Renal cortical epithelial cell (primary cell): ENCODE results near the gene MEGF6. TPM values are rescaled to one million over a fixed set of nuclear protein-coding genes. Genes with fewer than 3 reads are reported as not detected.
A peak's percentile ranks its signal among the peaks of the same experiment; 100 is the strongest.

Source experiments
- DNase-seq: peaks from one replicate; pipeline ENCODE4 v3.0.0-alpha.2; 2011; ENCODE audit warnings: low read depth
- total RNA-seq: library from RNA; depleted of rRNA; stranded (reverse); fragments of >200 nt; gene quantifications from 2 replicates; pipeline ENCODE4 v1.2.3, GENCODE V29; 2014

The MEGF6 gene
- total RNA-seq, 1 donor from 2014 or later, result 5.7 TPM

DNA sequence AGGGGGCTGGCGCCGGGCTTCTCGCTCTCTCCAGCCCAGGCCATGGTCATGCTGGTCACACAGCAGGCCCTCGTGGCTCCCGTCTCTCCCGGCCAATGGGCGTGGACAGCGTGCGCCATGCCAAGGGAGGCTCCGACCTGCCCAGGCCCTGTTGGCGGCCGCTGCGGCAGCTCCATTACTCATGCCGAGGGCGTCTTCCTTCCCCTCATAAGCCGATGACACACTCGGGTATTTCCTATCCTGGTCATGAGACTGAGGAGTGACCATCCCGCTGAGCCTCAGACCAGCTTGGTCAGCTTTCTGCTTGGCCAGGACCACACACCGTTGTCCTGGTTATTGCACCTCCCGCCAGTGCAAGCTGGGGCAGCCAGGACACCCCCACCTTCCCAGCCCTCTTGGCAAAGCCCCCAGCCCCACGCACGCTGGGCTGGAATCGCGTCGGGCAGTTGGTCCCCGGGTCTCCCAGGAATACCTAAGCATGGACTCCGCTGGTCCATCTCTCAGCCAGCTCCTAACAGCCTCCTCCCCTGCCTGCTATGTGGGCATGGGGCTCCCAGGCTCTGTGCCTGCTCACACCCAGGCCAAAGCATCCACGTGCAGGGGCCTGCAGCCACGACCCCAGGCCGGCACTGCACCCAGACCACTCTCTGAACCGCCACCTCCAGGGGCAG lies 107.0 kb downstream of the MEGF6 start:
- DNase-seq, result peak; percentile 12

- no peak for DNase-seq
These were observed 107.8 kb downstream of the MEGF6 start for GRCh38 chr1:3503525-3503886.

GRCh38 chr1:3502641-3503524 lies 108.4 kb downstream of the MEGF6 start:
- DNase-seq, result no peak

DNA sequence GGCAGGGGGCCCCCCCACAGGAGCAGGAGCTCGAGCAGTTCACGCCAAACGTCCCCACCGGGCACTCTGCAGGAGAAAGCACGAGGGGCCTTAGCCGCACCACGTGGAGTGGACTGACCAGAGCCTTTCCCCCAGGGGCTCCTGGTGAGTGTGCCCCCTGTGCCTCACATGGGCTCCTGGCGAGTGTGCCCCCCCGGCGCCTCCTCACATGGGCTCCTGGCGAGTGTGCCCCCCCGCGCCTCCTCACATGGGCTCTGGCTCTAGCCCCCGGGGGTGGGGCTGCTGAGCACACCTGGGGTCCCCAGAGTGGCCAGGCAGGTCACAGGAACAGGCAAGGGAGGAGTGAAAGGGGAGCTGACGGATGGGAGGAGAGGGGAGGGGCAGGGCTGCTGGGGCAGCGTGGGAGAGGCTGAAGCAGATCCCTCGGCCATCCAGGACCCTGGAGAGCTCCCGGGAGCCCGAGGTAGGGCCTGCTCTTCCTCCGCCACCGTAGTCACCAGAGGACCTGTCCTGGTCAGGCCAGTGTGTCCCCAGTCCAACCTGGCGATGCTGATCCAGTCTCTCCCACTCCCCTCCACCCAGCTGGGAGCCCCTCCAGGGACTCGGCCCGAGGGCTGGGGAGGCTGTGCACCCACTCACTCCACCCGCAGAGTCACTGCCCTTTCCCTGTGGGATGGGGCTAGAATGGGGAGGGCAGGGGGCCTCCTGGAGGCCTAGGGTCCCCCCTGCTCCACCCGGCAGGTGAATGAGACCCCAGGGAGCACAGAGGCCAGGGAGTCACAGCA lies 109.3 kb downstream of the MEGF6 start:
- peak; percentile 19 for DNase-seq

- DNase-seq, result no peak
These were observed 109.9 kb downstream of the MEGF6 start for GRCh38 chr1:3501437-3501836.

- DNase-seq, result no peak
These were observed 111.0 kb downstream of the MEGF6 start for GRCh38 chr1:3500265-3500835.

GRCh38 chr1:3499611-3500010 lies 111.7 kb downstream of the MEGF6 start:
- DNase-seq, result no peak

DNA sequence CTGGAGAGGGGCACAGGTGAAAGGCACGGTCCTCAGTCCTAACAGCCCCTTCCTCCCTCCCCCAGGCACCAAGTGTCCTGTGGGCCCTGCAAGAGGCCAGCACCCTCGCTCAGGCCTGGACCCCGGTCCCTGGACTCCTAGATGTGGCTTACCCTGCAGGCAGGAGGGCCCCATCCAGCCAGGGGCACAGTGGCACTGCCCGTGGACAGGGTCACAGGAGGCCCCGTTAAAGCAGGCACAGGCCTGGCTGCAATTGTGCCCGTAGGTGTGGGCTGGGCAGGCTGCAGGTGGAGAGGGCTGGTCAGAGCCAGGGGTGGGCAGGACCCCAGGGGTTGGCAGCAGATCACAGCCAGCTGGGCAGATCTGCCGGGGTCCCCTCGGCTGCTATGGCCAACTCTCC lies 112.3 kb downstream of the MEGF6 start:
- DNase-seq, result no peak

- no peak for DNase-seq
These were observed 112.9 kb downstream of the MEGF6 start for GRCh38 chr1:3498246-3498930.

GRCh38 chr1:3497521-3497920 lies 113.8 kb downstream of the MEGF6 start:
- DNase-seq, result no peak

GRCh38 chr1:3496916-3497315 lies 114.4 kb downstream of the MEGF6 start:
- no peak for DNase-seq

GRCh38 chr1:3495776-3496745 lies 115.2 kb downstream of the MEGF6 start:
- peak; percentile 9 for DNase-seq

GRCh38 chr1:3494321-3495308 lies 116.7 kb downstream of the MEGF6 start:
- no peak for DNase-seq

- DNase-seq, result no peak
These were observed 118.6 kb downstream of the MEGF6 start for GRCh38 chr1:3492545-3493246.

DNA sequence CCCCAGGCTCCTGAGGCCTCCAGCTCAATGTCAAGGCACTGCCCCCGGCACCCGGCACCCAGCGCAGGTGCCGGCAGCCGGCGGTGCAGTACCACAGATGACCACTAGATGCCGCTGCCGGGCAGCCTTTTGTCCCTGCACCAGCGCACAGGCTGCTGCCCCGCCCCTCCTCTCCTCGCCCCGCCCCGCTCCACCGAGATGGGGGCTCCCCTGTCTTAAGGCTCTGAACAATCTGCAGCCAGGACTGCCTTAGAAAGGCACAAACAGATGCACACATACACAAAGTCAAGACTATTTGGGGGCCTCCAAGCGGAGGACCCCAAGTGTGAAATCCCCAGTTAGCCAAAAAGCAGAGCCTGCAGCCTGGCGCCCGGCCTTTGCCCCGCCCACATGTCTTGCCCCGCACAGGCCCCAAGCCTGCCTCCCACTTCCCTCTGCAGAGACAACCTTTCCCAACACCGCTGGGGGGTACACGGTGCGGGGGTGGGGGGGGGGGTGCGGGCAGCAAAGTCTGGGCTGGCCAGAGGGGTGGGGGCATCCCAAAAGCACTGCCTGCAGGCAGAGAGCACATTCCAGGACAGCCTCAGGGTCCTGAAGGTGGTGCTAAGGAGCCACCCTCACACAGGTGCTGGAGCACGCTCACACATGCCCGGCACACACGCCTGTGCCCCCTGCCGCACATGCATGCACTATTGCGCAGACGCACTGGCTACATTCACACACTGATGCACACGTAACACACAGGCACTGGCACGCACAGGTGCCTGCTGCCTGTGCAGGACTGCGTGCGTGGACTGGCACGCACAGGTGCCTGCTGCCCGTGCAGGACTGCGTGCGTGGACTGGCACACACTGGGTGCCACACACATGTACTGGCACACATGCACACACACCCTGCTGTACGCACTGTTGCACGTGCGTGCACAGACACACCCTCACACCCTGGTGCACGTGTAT lies 119.7 kb downstream of the MEGF6 start:
- peak; percentile 3 for DNase-seq

DNA sequence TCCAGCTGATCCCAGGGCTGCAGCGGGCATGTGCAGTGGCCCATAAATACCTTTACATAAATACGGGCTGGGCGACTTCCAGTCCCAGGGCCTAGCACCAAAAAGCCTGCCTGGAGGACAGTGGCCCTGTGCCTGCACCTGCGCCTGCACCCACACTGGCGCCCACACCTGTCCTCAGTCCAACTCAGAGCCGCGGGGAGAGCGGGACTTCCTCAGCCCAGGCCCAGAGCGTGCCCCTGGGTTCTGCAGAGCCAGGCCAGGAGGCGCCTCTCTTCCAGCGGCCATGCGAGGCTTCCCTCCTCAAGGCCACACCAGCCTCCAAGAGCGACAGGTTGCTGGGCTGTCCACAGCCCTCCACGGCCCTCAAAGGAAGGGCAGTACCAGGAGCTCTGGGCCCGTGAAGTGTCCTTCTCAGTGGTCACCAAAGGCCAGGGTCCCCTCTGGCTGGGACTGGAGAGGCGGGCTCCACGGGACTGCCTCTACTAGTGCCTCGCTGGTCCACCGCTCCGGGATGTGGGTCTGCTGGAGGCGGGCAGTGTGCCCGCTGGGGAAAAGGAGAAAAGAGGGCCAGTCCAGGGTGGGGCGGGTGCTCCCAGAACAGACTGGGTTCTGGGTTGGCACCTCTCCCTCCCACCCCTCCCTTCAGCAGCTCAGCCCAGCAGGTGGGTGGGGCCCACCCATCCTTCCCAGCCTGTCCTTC lies 121.1 kb downstream of the MEGF6 start:
- no peak for DNase-seq

DNA sequence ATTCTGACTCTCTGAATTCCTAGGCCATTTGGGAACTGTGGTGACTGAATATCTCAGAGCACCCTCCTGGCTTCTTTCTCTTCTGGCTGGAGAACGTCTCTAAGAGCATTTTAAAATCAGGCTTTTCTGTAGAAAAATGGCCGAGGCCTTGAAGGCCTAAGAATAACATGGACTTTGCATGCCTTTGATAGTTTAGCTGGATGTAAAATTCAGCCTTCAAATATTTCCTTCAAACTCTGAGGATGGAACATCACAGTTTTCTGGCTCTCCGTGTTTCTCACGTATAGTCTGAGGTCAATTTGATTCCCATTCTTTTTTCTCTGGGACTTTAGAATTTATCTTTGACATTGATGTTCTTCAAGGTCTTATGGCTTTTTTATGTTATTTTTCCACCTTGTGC lies 122.9 kb downstream of the MEGF6 start:
- DNase-seq, result no peak
